HG02759 (cell line): Measurements from ENCODE around the gene KLF4.

Experiments used
- ATAC-seq: cut with Tn5 transposase; IDR thresholded peaks from one replicate; pipeline ENCODE4 v1.9.1; 2021; ENCODE audit warnings: mild to moderate bottlenecking, moderate library complexity; ENCODE audit not compliant: unreplicated experiment

The KLF4 gene

GRCh38 chr9:107460153-107461023 lies 29.2 kb downstream of the KLF4 start:
- no peak for ATAC-seq

- no peak for ATAC-seq
Observed at GRCh38 chr9:107455425-107456135, 34.0 kb downstream of the KLF4 start.

- ATAC-seq = no peak
Observed at GRCh38 chr9:107453479-107453878, 36.1 kb downstream of the KLF4 start.

GRCh38 chr9:107447834-107448233 lies 41.7 kb downstream of the KLF4 start:
- no peak for ATAC-seq

GRCh38 chr9:107447081-107447480 lies 42.5 kb downstream of the KLF4 start:
- ATAC-seq = no peak

GRCh38 chr9:107446491-107446890 lies 43.1 kb downstream of the KLF4 start:
- ATAC-seq = no peak

GRCh38 chr9:107443786-107444185 lies 45.8 kb downstream of the KLF4 start:
- no peak for ATAC-seq

- ATAC-seq = no peak
Observed at GRCh38 chr9:107439991-107440456, 49.5 kb downstream of the KLF4 start.

GRCh38 chr9:107438211-107439031 lies 51.1 kb downstream of the KLF4 start:
- no peak for ATAC-seq

- no peak for ATAC-seq
Observed at GRCh38 chr9:107437716-107438115, 51.9 kb downstream of the KLF4 start.

GRCh38 chr9:107435415-107435814 lies 54.2 kb downstream of the KLF4 start:
- no peak for ATAC-seq
